BE2C (cell line): ENCODE data around the gene KIF9.
"Not testable (repeated sequence)": the region's sequence is repeated elsewhere in the genome, so short reads cannot be mapped to it uniquely, and the experiment has no call there.

Experiments used
- DNase-seq: peaks from one replicate; pipeline ENCODE4 v3.0.0-alpha.2; 2020
- H3K27me3 ChIP-seq: fragments of 250-450 bp; sonication (Bioruptor Pico); 2 replicates; pipeline ENCODE4 v1.5.1; 2020; ENCODE audit warnings: mild to moderate bottlenecking
- H3K36me3 ChIP-seq: fragments of 250-450 bp; sonication (Bioruptor Pico); 2 replicates; pipeline ENCODE4 v1.5.1; 2020; ENCODE audit warnings: mild to moderate bottlenecking
- H3K4me1 ChIP-seq: fragments of 250-450 bp; sonication (Bioruptor Pico); 2 replicates; pipeline ENCODE4 v1.5.1; 2020
- H3K4me3 ChIP-seq: 2 replicates; pipeline ENCODE4 v1.5.1; 2011; ENCODE audit warnings: low read depth, low read length
- H3K9me3 ChIP-seq: fragments of 250-450 bp; sonication (Bioruptor Pico); 2 replicates; pipeline ENCODE4 v1.5.1; 2020
- CTCF ChIP-seq: IDR thresholded peaks from 2 replicates; pipeline ENCODE4 v1.5.1; 2012; ENCODE audit warnings: mild to moderate bottlenecking, low read depth, low read length

The KIF9 gene

GRCh38 chr3:47225310-47225906 lies 57.2 kb downstream of the KIF9 start:
- no peaks in the 10 kb centered on the region for H3K36me3 ChIP-seq
- no peaks in the 10 kb centered on the region for H3K27me3 ChIP-seq
- no peaks in the 10 kb centered on the region for H3K4me1 ChIP-seq
- H3K9me3 ChIP-seq = no peaks in the 10 kb centered on the region
- no peak overlapping the region for H3K4me3 ChIP-seq
- DNase-seq = no peak
- no peak for TF ChIP-seq CTCF

- Histone ChIP-seq H3K36me3 (no peaks in the 10 kb centered on the region), H3K4me1 (no peaks in the 10 kb centered on the region)
- TF ChIP-seq CTCF = no peak
Measured at GRCh38 chr3:47223755-47224154, 58.8 kb downstream of the KIF9 start.

GRCh38 chr3:47221798-47222197 lies 60.8 kb downstream of the KIF9 start:
- H3K4me3 ChIP-seq = no peak overlapping the region
- H3K36me3 ChIP-seq = no peaks in the 10 kb centered on the region
- no peak for TF ChIP-seq CTCF
- no peaks in the 10 kb centered on the region for H3K4me1 ChIP-seq
- DNase-seq = no peak
- no peaks in the 10 kb centered on the region for H3K9me3 ChIP-seq
- no peaks in the 10 kb centered on the region for H3K27me3 ChIP-seq

More at GRCh38 chr3:47223755-47224154, 58.8 kb downstream of the KIF9 start:
- H3K27me3 ChIP-seq = no peaks in the 10 kb centered on the region
- H3K9me3 ChIP-seq = no peaks in the 10 kb centered on the region
- no peak for DNase-seq
- H3K4me3 ChIP-seq = no peak overlapping the region

GRCh38 chr3:47210863-47211405 lies 71.7 kb downstream of the KIF9 start:
- TF ChIP-seq CTCF = no peak
- no peak for DNase-seq
- no peaks in the 10 kb centered on the region for H3K36me3 ChIP-seq
- no peaks in the 10 kb centered on the region for H3K27me3 ChIP-seq
- no peaks in the 10 kb centered on the region for H3K4me1 ChIP-seq
- H3K4me3 ChIP-seq = no peak overlapping the region
- no peaks in the 10 kb centered on the region for H3K9me3 ChIP-seq

GRCh38 chr3:47206022-47206421 lies 76.6 kb downstream of the KIF9 start:
- H3K9me3 ChIP-seq, H3K4me3 ChIP-seq, DNase-seq, H3K4me1 ChIP-seq, H3K36me3 ChIP-seq, H3K27me3 ChIP-seq: not testable (repeated sequence)

- Histone ChIP-seq H3K4me3 (no peak overlapping the region), H3K9me3 (no peaks in the 10 kb centered on the region), H3K36me3 (no peaks in the 10 kb centered on the region)
Measured at GRCh38 chr3:47204875-47205274, 77.7 kb downstream of the KIF9 start.

More at GRCh38 chr3:47204875-47205274, 77.7 kb downstream of the KIF9 start:
- no peaks in the 10 kb centered on the region for H3K4me1 ChIP-seq
- H3K27me3 ChIP-seq = no peaks in the 10 kb centered on the region
- no peak for DNase-seq
- no peak for TF ChIP-seq CTCF
